Measurements from ENCODE around the gene SLC27A5. TPM values are rescaled to one million over a fixed set of nuclear protein-coding genes. Genes with fewer than 3 reads are reported as not detected.

The SLC27A5 gene
- total RNA-seq, 1 donor from 2014 or later, result 4.7 TPM

DNA sequence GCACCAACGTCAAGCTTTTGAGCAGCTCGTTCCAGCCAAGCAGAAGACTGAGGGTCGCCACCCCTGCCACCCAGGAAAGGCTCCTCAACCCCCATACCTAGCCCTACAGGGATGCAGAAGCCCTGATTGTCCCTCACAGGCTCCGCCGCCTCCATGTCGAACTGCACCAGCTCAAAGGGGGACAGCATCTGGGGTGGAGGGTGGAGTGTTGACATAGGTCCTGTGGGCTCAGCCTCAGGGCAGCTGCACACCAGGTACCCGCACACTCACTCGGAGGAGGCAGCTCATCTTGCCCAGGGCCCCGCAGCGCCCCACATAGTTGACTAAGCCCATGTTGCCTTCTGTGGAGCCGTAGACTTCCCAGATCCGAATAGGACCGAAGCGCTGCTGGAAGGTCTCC is 11.6 kb downstream of the SLC27A5 start:
- peak overlapping the region; percentile 73 for H3K4me3 ChIP-seq
- no peak overlapping the region for H3K27ac ChIP-seq
- TF ChIP-seq CTCF (IDR thresholded peaks at IDR 0.05), result no peak
- no peak for DNase-seq
- intact Hi-C loops (cut with DNase I), result no loop called here
- H3K4me1 ChIP-seq, result peaks cover 15% of the 10 kb centered on the region
- no peaks in the 10 kb centered on the region for H3K36me3 ChIP-seq
- H3K9me3 ChIP-seq, result no peaks in the 10 kb centered on the region
- H3K27me3 ChIP-seq, result no peaks in the 10 kb centered on the region
- no peak for ATAC-seq

- Histone ChIP-seq H3K9me3 (no peaks in the 10 kb centered on the region), H3K27me3 (no peaks in the 10 kb centered on the region), H3K27ac (peak overlapping the region; percentile 88), H3K4me1 (peaks cover 15% of the 10 kb centered on the region), H3K36me3 (no peaks in the 10 kb centered on the region), H3K4me3 (peak overlapping the region; percentile 73)
- DNase-seq (peak; percentile 100), ATAC-seq (peak; percentile 97)
- intact Hi-C loops (cut with DNase I), result no loop called here
- TF ChIP-seq CTCF (IDR thresholded peaks at IDR 0.05), result peak; percentile 30
Observed at GRCh38 chr19:58499021-58499927, 12.5 kb downstream of the SLC27A5 start.

GRCh38 chr19:58498316-58499020 is 13.3 kb downstream of the SLC27A5 start:
- peaks cover 15% of the 10 kb centered on the region for H3K4me1 ChIP-seq
- no peaks in the 10 kb centered on the region for H3K27me3 ChIP-seq
- H3K9me3 ChIP-seq, result no peaks in the 10 kb centered on the region
- H3K27ac ChIP-seq, result peak overlapping the region; percentile 33
- no peaks in the 10 kb centered on the region for H3K36me3 ChIP-seq
- peak; percentile 71 for DNase-seq
- intact Hi-C loops (cut with DNase I), result no loop called here
- peak overlapping the region; percentile 73 for H3K4me3 ChIP-seq
- ATAC-seq, result peak; percentile 1
- no peak for TF ChIP-seq CTCF (IDR thresholded peaks at IDR 0.05)

DNA sequence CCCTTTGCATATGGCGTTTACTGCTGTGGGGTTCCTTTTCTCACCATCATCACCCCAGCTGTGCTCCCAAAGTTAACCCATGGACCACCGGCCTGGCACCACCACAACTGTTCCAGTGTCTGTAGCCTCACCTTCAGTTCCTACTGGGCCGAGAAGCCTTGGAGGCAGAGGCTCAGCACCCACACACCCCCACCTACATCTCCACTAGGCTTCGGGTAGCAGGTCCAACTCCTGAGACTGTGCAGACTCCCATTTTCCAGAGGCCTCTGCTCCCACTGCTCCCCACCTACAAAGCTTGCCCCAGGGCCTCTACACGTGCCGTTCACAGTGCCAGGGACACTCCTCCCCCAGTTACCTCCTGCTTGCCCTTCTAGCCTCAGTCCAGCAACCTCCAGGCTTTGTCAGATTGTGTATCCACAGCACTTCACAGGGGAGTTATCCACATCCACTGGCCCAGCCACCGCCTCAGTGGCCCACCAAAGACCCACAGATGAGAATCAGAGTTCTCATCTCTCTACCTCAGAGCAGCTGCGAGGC is 14.1 kb downstream of the SLC27A5 start:
- Histone ChIP-seq H3K4me3 (no peak overlapping the region), H3K4me1 (peaks cover 15% of the 10 kb centered on the region), H3K27ac (no peak overlapping the region), H3K27me3 (no peaks in the 10 kb centered on the region), H3K36me3 (no peaks in the 10 kb centered on the region), H3K9me3 (no peaks in the 10 kb centered on the region)
- TF ChIP-seq CTCF (IDR thresholded peaks at IDR 0.05), result no peak
- ATAC-seq (no peak), DNase-seq (no peak)
- intact Hi-C loops (cut with DNase I), result no loop called here

DNA sequence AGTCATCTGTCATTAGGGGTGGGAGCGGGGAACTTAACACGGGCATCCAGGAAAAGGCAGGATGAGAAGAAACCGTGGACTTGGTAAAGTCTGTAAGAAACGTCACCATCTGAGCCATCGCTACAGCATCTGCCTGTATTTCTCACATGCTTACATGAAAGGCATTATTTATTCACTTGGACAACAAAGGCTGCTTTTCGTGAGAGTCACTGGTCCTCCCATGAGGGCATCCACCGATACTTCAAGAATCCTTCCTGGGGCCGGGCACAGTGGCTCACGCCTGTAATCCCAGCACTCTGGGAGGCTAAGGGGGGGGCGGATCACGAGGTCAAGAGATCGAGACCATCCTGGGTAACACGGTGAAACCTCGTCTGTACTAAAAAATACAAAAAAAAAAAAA is 19.5 kb downstream of the SLC27A5 start:
- H3K27ac ChIP-seq, result no peak overlapping the region
- H3K27me3 ChIP-seq, result no peaks in the 10 kb centered on the region
- no peaks in the 10 kb centered on the region for H3K4me1 ChIP-seq
- H3K36me3 ChIP-seq, result no peaks in the 10 kb centered on the region
- H3K4me3 ChIP-seq, result no peak overlapping the region
- no peak for TF ChIP-seq CTCF (IDR thresholded peaks at IDR 0.05)
- no peak for ATAC-seq
- no peak for DNase-seq
- intact Hi-C loops (cut with DNase I), result no loop called here
- no peaks in the 10 kb centered on the region for H3K9me3 ChIP-seq

All from upper lobe of right lung (tissue), 1 donor.